Measurements from ENCODE around the gene AFP.

GRCh38 chr4:73409012-73409862 is 26.8 kb upstream of the AFP start:
- TF ChIP-seq CTCF (IDR thresholded peaks at IDR 0.05; ENCODE audit: poor library complexity): no peak
- no peak for TF ChIP-seq EZH2 (IDR thresholded peaks at IDR 0.05; ENCODE audit: borderline replicate concordance)
